Activated CD4-positive, alpha-beta T cell treated with anti-CD3 and anti-CD28 coated beads for 1 hour (primary cell): ENCODE measurements around the gene PDGFC.

ENCODE experiments used
- DNase-seq: peaks from one replicate; pipeline ENCODE4 v3.0.0-alpha.2; 2020

Gene PDGFC

DNA sequence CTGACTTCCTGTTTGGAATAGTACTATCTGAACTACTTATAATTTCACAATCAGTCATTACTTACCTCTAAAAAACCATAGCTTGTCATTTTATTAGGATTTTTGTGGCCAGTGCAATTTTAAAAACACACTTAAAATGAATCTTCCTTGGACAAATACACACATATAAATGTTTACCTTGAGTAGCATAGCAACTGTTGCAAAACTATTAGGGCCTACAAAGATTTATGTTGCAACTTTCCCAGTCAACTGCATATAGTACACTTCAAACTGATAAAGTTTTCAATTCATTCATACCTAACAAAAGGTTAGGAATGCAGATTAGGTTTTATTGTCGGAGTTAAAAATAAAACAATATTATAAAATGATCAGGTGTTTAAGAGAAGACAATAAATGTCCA is 193.0 kb downstream of the PDGFC start:
- DNase-seq = no peak

- no peak for DNase-seq
These were observed 193.5 kb downstream of the PDGFC start for GRCh38 chr4:156778093-156778492.

DNA sequence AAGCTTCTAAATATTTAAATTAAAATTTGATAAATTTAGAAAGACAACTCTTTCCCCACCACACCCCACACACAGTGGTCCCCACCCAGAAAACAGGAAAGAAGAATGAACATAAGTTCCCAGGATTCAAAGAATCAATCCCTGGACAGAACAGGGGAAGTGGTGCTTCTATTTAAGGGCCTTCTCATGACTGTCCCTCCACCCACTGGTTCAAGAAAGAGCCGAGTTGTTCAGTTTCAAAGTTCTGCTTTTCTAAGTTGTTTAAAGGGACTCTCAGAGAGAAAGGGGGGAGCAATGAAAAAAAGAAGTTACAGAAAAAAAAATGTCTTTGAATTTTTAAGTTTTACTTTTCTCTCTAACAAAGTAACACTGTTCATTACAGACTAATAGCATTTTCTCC is 195.8 kb downstream of the PDGFC start:
- no peak for DNase-seq

DNA sequence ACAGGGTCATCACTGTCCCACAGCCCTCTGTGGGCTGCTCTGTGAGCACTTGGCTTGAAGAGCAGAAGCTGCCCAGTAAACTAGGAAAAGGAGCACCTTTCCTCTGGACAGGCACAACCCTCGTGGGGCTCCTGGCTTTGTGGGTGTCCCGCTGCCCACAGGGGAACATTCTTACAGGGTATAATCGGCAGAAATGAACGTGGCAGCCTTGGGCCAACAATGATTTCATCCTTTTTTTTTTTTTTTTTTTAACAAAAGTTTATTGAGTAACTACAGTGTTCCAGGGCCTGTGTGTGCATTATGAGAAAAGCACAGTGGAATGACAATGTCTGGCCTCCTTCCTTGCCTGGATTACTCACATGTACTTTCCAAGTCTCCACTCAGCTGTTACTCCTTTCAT is 197.2 kb downstream of the PDGFC start:
- DNase-seq = no peak

GRCh38 chr4:156773648-156774357 is 197.8 kb downstream of the PDGFC start:
- no peak for DNase-seq

DNA sequence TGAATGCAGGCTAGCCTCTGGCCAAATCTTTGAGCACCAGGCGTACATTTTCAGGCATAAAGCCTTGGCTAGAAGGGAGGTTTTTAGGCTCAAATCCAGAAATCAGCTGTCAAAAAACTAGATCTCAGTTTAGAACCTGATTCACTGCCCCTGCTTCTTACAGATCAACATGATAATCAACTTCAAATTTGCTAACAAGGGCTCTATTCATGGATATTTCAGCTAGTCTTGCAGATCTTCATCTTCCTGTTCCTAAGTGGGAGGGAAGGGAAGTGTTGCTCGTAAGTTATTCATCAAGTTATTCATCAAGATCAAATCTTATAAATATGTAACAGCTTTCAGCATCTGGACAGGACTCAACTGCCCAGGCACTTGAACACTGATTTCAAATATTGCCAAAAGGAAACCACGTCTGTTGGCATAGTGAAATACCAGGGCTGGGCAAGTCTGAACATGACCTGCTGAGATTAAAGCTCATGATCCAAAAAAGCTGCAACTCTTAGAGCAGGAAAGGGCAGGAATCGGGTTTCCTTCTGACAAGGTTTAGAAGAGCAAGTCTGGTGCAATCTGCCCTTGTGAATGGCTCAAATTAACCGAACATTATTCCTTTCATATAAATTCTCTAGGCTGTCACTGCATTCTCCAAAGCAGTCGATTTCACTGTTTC is 200.3 kb downstream of the PDGFC start:
- no peak for DNase-seq

DNA sequence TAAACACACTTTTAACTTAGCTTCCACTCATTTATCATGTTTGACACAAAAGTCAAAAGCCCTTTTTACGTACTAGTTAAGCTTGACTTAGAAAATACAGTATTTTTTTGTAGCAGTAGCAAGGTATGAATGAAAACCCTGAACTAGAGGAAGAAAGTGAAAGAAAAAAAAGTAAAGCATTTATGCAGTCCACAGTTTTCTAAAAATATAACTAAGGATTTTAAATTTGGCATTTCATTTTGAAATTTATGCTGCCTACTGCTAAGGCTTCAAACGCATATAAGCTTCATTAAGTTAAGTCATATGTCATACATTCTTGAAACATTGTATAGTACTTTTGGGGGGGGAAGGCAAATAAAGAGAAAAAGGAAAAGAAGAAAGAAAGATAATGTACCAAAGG is 201.5 kb downstream of the PDGFC start:
- DNase-seq = no peak

- no peak for DNase-seq
These were observed 203.6 kb downstream of the PDGFC start for GRCh38 chr4:156767911-156768415.

DNA sequence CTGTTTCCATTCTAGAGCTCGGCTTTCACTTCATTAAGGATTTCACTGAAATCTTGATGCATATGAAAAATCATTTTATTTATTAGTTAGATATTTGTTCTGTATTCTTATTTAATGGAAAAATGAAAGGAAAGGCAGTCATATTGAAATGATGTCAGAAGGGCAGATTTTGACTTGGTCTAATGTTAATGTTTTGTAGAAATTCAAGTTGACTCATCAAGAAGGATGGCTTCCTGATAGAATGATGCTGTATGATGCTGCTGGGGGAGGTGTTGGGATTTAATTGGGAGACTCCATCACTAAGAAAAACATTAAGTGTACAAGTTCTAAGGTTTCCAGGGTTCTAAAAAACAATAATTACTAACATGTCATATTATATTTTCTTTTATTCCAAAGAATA is 204.8 kb downstream of the PDGFC start:
- no peak for DNase-seq

- DNase-seq = no peak
These were observed 206.3 kb downstream of the PDGFC start for GRCh38 chr4:156765277-156765676.

- no peak for DNase-seq
These were observed 206.8 kb downstream of the PDGFC start for GRCh38 chr4:156764846-156765245.

- no peak for DNase-seq
These were observed 207.5 kb downstream of the PDGFC start for GRCh38 chr4:156764145-156764544.

DNA sequence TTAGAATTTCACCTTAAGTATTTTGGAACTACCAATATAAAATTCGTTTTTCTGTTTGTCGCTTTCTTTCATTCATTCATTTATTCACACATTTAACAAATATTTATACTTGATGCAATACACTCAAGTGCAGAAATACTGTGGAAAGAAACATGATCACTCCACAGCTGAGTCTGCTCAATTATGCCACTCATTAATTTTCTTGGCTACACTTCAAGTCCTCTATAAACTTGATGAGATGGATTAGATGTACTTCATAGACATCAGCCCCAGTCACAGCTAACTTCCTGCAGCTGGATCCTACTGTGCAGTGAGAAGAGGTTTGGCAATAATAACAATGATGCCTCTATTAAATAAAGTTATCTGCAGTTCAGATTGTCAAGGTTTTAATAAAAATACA is 208.1 kb downstream of the PDGFC start:
- DNase-seq = no peak

DNA sequence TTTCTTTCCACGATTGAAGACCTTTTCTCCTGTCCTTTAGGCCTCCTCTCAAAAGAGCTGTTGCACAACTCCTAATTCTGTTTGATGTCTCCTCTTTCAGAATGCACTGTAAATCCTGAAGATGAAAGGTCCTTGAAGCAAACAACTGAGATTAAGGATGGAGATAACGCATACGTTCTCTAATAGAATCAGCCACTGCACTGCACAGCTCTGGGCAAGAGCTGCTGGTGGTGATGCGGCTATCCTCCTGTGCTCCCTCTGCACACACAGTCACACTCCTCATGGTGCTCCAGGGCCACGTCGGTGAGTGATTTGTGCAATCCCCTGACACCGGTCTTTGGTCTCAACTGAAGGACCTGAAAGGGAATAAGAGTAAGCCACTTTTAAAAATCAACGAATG is 208.7 kb downstream of the PDGFC start:
- no peak for DNase-seq

GRCh38 chr4:156756118-156756517 is 215.5 kb downstream of the PDGFC start:
- DNase-seq = no peak

GRCh38 chr4:156754832-156755570 is 216.6 kb downstream of the PDGFC start:
- no peak for DNase-seq

DNA sequence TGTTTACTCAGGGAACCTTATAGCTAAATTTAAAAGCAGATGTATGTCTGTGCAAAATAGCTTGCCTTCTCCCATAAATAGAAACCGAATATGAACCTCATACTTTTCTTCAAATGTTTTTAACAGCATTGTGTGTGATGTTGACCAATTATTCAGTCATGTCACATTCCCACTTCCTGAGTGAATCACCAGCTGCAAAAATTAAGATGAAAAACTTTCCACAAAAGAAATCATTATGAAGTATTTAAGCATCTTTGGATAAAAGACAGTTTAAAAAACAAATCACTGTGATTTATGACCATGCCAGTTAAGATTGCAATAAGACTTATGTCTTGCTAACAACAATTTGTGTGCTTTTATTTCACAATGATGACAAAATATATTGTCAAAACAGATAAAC is 220.1 kb downstream of the PDGFC start:
- no peak for DNase-seq

DNA sequence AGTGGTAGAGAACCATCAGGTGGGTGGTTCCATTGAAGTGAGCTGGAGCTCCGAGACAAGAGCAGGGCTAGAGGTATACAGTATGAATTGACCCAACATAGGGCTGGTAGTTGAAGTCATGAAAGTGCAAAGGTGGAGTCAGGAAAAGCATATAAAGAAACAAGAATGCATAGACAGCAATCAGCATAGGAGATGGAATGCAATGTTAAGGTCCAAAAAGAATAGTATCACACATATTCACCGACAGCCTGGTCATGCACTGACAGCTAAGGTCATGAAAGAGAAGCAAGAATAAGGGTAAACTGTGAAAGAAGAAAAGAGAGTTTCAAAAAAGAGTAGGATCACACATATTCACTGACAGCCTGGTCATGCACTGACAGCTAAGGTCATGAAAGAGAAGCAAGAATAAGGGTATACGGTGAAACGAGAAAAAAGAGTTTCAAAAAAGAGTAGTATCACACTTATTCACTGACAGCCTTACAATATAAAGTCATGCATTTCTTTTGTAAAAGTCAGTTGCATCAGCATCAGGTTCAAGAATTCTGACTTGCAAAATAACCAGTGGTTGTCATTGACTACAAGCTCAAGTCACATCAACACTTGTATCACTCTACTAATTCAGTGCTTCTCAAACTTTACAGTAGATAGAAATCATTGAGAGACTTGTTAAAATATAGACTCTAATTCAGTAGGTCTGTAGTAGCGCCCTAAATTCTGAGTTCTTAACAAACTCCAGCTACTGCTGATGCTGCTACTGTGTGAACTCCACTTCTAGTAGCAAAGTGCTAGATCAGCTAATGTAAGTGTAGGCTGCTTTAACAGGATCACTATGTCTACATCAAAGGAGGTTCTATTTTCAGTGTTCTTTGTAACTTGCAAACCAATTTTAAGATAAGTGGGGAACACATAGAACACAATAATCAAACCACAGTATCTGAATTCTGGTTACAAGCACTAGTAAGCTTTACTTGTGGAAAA is 221.9 kb downstream of the PDGFC start:
- DNase-seq = no peak

GRCh38 chr4:156746111-156746510 is 225.5 kb downstream of the PDGFC start:
- no peak for DNase-seq

- DNase-seq = no peak
These were observed 232.8 kb downstream of the PDGFC start for GRCh38 chr4:156738766-156739165.

- DNase-seq = no peak
These were observed 236.4 kb downstream of the PDGFC start for GRCh38 chr4:156734965-156735895.

- no peak for DNase-seq
These were observed 238.0 kb downstream of the PDGFC start for GRCh38 chr4:156733582-156733981.
